Measurements from ENCODE around the gene PPP1R9A.

PPP1R9A gene

DNA sequence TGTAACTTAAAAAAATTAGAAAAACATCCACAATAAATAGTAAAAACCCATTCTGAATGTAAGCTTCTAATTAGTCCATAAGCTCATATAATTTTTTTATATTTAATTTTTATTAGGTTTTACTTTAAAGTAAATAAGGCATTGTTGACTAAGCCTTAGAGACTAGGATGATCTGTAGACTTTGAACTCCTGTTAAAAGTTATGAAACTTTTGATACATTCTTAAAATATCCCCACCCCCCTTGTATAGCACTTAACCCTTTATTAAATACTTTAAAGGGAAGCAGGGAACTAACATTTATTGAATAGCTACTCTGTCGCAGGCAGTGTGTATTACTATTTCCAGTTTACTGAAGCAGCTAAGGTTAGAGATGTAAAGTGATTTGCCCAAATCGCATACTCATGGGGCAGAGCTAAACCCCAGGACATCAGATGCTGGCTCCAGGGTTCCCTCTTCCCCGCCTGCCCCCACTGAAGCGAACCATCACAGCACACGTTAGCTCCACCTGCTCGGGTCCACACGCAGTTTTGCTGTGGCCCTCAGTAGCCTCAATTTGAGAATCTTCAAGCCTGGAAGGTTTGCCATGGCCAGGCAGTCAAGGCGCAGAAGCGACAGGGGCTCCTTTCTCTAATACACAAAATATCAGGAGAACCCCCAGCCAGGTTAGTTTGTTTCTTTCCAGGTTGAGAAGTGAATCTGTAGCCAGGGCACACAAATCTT lies 416.2 kb downstream of the PPP1R9A start:
- peak; percentile 53 for DNase-seq

DNA sequence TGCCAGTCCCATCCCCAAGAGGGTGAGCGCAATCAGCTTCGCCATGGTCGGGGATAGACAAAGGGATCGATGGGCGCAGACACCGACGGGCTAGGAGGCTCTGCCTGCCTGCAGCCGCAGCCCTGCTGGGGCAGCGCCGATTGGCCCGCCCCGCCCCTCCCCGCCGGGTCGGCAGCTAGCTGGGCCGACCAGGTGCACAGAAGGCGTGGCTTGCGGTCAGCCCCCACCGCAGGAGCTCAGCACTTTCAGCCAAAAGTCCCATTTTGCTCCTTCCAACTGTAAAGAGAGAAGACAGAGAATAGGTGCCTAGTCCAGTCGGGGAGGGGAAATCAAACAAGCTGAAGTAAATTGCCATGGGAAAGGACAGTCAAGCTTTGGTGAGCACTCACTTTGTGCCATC lies 417.0 kb downstream of the PPP1R9A start, which contains the start of gene PON1:
TSS of gene PON1 (minus strand) at position 102 of the 400 bp plus-strand sequence. CDS start at position 45, 57 bp downstream.
- peak; percentile 53 for DNase-seq

DNA sequence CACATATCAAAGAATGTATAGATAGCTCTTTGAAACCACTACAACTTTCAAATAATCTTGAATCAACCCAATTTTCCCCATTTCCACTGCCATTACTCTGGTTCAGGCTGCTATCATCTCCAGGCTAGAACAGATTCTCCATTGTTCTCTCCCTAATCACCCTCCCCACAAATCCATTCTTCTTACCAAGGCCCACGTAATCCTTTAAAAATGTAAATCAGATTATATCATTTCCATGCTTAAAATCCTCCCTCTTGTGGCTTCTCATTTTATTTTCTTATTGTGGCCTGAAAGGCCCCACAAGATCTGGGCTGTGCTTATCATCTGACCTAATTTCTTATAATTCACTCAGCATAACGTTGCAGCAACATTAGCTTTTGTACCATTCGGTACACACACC lies 420.0 kb downstream of the PPP1R9A start:
- no peak for DNase-seq

DNA sequence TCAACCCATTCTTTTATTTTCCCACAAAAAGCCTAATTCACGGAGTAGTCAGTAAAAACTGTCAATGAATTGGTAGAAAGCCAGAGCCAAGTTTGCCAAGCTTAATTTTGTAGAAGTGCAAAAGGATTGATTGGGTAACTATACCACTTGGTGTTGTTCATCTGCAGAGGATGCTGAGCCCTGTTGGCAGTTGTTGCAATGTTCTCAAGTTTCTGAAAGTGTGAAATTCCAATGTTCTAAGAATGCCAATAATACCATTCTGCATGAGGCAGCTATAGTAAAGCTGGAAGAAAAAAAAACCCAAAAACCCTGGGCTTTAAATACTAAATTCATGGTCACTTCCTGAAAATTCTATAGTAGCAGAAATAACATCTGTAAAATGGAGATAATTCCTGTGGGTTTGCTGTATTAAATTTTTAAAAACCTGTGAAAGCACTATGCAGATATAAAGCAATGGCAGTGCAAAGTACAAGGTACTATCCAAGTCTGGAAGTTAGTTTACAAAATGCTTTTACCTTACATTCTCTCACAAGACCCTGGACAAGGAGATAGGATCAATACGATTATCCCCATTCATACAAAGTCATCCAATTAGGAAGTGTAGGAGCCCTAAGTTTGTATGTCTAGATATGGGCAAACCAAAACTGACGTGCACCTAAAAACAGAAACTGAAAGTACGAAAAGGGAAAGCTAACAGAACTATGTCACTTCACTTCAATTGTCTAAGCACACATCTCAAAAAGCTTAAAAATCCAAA lies 423.0 kb downstream of the PPP1R9A start:
- DNase-seq, result no peak

DNA sequence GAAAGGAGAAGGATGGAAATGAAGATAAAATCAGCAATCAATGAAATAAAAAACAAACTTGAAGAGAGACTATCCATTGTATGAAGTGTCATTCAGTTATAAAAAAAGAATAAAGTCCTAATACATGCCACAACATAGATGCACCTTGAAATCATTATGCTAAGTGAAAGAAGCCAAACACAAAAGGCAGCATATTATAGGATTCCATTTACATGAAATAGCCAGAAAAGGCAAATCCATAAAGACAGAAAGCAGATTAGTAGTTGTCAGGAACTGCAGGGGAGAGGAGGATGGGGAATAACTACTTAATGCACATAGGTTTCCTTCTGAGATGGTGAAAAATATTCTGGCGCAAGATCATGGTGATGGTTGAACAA lies 423.6 kb downstream of the PPP1R9A start:
- DNase-seq, result no peak

DNA sequence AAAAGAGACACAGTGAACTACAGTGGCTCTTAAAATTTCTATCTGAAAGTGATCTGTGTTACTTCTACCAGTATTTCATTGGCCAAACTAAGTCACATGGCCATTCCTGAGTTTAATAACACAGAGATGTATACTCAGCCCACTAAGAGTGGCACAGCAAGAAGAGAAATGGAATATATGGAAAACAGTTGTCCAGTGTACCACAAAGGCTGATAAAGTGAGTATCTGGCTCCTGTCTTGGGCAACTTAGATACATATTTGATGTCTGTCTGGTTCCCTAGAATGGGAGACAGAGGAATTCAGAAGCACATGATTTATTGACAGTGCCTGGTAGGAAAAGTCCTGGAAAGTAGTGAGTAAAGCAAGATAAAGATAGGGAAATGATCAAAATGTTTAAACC lies 427.1 kb downstream of the PPP1R9A start:
- DNase-seq, result no peak

DNA sequence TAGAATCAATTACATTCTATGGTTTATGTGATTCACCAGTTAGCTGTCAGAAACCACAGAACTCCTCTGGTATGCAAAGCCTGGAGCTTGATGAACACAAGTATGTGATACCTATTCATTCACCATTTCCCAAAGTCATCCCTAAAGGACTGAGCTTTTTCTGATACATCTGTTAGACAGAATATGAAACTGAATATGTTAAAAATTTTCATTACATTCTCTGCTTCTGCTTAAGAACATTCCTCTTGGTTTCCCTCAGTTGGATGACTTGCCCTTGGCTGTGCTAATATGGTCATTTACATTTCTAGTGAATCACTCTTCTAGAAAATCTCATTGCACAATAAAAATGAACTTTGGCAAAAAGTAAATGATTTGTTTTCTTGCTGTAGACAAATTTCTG lies 427.7 kb downstream of the PPP1R9A start:
- no peak for DNase-seq

DNA sequence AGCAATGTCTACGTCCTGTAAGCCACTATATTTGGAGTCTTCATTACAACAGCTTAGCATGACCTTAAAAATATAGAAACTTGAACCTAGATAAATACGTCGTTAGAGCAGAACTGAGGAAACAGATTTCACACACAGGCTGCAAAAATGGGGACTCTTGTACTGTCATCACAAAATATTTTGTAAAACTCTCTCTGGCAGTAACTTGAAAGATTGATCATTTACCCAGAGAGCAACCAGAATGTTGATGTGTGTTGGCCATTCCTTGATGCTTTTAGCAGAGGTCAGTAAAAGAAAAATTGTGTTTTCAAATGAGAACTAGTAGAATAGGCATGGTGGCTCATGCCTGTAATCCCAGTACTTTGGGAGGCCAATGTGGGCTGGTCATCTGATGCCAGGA lies 431.4 kb downstream of the PPP1R9A start:
- DNase-seq, result no peak

DNA sequence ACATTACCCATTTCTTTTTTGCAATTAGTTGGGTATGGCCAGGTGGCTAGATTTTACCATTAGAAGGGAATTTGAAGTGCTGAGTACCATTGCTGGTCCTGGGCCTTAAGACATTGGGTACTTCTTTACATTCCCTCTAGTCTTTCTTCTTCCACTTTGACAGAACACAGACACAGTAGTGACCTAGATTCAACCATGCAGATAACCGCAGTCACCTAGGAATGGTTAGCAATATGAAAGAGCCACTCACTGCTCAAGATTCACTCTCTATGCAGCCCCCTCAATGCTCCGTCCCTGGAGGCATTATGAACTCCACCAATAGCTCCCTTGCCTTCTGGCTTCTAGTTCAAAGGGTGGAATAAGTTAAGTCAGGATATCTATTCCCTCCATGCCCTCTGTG lies 433.1 kb downstream of the PPP1R9A start:
- no peak for DNase-seq

DNA sequence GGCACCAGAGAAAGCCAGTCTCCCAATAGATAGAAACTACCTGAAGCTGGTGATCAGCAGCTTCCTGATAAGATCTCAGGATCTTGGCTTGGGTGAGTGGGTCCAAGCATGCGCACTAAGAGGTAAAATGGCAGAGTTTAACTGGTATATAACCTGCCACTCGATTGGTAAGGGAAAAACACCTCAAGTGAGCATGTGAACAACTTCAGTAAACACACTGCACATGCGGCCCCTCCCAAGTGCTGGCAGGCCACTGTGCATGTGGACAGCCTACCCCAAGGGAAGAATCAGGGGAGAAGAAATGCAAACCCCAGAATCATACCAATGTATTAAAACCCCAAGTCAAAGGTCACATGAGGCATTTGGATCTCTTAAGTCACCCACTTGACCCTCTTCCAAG lies 434.6 kb downstream of the PPP1R9A start:
- no peak for DNase-seq

DNA sequence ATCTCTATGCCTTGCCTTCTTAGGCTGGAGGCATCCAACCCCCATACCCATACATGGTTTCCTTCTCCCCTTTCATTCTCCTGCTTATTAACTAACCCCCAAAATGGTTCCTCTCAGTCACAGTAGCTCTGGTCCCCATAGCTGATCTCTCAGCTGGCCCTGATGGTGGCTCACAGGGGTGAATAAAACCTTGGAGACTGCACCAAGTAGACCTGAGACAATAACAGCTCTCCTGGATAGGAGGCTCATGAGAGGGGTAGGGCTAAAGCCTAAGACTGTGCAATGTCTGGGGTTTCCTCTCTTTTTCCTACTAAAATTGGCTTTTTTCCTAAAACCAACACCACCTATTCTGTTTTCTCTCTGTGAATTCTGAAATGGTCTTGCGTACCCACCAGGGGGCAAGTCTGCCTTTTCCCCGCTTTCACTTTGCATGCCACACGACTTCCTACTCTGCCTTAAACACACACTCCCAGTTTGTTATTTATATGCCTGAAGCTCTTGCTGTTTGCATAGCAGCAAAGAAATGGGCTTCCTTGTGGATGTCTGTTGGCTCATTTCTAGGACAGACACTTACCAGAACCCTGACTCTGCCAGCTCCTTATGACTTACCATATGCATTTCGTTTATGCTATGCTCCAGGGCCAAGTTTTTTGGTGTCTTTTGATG lies 435.4 kb downstream of the PPP1R9A start:
- DNase-seq, result no peak
